HG03095 (cell line): ENCODE measurements around the gene LHX5.

Experiments used
- ATAC-seq: cut with Tn5 transposase; IDR thresholded peaks from one replicate; pipeline ENCODE4 v1.9.1; 2021; ENCODE audit warnings: moderate library complexity; ENCODE audit not compliant: unreplicated experiment

LHX5 gene

DNA sequence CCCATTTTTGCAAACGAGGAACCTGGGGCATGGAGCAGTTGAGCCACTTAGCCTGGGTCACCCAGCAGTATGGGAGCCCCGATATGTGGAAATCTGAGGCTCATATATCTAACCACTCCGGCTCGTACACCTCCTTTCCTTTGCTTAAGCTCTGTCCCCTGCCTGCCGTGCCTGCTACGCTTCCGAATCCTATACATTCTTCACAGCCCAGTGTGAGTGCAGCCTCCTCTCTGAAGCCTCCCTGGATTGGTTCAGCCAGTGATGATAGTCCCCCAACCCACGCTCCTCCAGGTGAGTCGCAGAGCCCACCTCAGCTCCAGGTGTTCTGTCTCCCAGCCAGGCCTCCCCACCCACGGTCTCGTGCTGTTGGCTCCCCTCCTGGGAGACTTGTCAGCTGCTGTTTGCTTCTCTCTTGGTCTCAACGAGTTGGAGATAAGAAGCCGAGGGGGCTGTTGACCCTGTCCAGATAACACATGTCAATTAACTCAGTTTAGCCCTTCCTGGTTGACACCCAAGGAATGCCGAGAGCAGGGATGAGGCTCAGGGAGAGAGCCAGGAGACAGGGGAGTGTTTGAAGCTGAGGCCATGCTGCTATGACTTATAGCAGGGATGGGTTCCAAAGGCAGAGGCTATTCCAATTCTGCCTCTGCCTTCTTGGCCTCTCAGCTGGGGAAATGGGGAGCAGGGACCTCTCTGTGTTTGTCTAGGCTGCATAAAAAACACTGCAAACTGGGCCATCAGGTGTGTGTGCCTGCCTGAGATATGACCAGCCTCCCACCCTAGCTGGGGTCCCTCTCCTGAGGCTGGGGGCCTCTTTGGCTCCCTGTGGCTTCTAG is 30.5 kb downstream of the LHX5 start:
- no peak for ATAC-seq

DNA sequence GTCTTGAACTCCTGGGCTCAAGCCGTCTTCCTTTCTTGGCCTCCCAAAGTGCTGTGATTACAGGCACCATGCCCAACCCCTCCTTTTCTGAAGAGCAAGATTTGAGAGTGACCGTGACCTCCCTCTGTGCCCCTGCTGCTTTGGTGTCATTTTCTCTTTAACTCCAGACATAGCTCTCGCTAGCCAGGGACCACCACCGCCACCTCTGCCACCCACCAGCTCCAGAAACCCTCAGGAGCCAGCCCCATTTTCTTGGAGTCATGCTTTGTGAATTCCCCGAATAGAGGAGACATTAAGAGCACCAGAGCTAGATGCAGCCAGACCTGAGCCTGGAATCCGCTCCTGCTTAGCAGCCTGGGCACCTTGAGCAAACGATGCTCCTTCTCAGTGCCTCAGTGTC is 31.3 kb downstream of the LHX5 start:
- no peak for ATAC-seq

DNA sequence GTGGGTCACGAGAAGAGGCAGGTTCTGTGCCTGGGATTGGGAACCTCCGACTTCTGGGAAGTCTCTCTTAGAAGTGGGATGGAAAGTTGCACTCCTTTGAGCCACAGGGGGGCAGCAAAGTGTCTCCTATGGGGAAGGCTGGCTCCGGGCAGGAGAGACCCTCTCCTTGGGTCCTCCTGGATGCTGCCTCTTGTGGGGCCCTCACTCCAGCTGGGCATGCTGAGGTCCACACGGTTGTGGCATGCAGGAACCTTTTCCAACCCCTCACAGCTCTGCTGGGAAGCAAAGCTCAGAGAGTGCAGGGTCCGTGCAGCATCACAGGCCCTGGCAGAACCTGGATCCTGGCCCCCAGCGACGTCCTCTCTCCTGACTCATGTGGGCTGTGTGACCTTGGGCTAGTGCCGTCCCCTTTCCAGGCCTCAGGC is 32.1 kb downstream of the LHX5 start:
- ATAC-seq: no peak

DNA sequence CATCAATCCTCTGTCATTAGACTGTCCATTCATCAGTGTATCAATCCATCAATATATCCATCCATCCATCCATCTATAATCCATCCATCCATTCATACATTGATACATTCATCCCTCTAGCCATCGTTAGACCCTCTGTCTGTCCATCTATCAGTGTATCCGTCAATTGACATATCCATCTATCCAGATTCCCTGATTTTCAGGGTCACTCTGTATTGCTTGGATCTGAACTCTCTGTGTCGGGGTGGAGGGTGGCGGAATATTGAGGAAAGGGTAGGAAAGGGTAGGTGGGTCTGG is 32.4 kb downstream of the LHX5 start:
- no peak for ATAC-seq

DNA sequence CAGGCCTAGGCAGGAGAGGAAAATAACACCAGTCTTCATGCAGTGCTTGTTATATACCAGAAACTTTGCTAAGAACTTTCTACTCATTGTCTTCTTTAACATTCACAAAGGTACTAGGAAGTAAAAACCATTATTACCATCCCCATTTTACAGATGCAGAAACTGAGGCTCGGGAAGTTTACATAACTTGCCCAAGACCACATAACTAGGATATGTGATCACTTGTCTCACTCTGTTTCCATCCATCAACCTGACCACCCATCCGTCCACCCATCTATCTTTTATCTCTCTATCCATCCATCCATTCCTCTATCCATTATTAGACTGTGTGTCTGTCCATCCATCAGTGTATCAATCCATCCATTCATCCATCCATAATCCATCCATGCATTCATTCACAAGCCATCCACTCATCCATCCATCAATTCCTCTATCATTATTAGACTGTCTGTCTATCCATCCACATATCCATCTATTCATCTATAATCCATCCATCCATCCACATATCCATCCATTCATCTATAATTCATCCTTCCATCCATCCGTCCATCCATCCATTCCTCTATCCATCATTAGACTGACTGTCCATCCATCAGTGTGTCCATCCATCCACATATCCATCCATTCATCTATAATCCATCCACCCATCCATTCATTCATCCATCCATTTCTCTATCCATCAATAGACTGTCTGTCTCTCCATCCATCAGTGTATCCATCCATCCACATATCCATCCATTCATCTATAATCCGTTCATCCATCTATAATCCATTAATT is 33.0 kb downstream of the LHX5 start:
- ATAC-seq: no peak

DNA sequence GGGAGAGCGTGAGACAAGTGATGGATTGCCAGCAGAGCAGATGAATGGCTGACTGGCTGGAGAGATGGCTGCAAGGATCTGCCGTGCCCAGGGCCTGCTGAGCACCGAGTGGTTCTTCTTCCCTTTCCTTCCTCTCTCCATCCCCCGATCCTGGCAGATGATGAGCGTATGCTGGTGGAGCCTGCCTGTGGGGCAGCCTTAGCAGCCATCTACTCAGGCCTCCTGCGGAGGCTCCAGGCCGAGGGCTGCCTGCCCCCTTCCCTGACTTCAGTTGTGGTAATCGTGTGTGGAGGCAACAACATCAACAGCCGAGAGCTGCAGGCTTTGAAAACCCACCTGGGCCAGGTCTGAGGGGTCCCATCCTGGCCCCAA is 34.0 kb downstream of the LHX5 start:
- ATAC-seq: no peak

DNA sequence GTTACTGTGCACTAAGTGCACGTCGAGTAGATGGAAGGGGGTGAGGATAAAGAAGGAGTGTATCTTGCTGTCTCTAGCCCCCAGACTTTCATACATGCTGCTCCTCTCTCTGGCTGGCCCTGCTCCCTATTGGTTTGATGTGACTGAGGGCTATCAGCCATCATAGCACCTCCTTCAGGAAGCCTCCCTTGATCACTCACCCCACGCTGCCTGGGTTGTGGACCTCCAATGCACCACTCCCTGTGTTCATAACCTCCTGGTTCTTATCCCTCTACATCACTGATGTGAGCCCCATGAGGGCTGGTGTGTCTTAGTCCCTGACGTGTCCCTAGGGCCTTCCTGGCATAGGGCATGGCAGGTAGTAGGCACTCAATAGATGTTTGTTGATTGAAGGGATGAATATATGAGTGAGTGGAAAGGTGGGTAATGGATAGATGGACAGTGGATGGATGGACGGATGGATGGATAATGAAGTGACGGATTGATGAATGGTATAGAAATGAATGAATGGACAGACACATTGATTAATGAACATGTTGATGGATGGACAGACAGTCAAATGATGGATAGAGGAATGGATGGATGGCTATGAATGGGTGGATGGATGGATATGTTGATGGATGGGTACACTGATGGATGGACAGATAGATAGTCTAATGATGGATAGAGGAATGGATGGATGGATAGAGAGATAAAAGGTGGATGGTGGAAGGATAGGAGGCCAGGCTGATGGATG is 34.5 kb downstream of the LHX5 start:
- ATAC-seq: no peak

DNA sequence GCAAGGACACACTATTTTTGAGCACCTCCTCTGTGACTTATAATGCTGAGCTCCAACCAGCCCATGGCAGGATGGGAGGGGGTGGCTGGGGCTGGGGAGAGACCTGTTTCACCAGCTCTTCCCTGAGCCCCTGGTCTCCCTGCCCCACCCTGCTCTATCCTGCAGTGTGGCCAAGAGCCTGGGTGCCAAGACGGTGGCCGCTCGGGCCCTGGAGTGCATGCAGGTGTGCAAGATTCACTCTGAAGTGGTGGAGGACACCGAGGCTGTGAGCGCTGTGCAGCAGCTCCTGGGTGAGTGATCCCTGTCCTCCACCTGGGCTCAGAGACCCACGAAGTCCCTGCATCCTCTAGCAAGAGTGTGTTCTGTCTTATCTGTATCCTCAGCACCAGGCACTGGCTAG is 35.1 kb downstream of the LHX5 start:
- ATAC-seq: no peak

DNA sequence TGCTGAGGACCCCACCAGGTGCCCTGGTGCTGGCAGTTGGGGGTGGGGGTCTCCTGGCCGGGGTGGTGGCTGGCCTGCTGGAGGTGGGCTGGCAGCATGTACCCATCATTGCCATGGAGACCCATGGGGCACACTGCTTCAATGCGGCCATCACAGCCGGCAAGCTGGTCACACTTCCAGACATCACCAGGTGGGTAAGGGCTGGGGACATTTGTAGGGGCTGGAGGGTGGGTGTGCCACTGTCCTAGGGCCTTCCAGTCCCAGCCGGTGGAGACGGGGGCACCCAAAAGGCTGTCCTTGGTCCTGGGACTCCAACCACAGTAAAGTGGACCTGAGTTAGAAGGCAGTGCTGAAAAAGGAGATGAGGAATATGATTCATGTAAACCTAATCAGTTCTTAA is 36.3 kb downstream of the LHX5 start:
- no peak for ATAC-seq

DNA sequence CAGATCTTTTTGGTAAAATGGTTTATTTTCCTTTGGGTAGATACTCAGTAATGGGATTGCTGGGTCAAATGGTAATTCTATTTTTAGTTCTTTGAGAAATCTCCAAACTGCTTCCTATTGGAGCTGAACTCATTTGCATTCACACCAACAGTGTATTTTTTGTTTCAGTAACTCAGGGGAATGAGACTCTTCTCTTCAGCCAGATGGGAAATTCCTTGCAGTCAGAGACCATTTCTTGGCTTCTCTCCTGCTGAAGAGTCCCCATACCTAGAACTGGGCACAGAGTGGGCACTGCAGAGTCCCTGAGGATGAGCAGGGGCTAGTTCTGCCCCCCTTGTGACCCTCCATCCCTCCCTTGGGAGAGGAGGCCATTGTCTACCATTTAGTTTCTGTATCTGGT is 38.7 kb downstream of the LHX5 start:
- no peak for ATAC-seq

DNA sequence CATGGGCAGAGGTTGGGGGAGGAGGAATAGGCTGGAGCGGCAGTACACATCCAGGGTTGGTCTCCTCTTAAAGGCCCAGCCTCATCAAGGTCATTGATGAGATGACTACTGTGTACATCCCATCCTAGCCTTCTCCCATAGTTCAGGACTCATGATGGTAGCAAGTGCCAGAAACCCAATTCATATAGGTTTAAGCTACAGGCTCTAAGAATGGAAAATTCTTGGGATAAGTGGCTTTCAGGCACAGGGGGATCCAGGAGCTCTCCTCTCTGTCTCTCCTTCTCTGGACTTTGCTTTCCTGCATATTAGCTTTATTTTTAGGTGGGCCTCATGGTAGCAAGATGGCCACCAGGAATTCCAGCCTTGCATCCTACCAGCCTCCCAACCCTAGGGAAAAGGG is 43.2 kb downstream of the LHX5 start:
- ATAC-seq: no peak

DNA sequence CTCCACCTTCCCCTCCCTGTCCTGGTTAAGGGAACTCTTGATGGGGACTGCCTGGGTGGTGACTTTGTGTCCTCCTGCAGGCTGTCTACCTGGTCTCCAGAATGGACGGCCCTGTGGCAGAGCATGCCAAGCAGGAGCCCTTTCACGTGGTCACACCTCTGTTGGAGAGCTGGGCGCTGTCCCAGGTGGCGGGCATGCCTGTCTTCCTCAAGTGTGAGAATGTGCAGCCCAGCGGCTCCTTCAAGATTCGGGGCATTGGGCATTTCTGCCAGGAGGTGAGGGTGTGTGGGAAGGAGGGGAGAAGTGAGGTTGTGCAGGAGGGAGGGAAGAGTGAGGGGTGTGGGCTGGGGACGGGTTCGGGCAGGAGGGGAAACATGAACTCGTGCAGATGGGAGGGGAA is 43.8 kb downstream of the LHX5 start:
- no peak for ATAC-seq

DNA sequence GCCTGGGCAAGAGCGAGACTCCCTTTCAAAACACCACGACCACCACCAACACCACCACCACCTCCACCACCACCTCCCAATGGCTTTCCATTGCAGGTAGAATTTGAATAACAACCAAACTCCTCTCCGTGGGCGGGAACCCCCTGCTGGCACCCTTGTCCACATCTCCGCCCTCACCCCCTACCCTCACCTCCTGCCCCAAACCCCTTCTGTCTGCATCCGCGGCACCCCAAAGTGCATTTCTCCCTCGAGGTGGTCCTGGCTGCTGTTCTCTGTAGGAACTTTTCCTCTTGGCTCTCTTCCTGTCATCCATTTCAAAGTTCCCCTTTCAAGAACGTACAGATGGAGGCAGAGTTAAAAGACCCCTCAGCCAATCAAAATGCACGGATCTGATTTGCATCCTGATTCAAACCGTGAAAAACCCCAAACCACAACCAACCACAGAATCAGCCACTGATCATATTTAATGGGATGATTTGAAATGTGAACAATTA is 45.7 kb downstream of the LHX5 start:
- no peak for ATAC-seq

DNA sequence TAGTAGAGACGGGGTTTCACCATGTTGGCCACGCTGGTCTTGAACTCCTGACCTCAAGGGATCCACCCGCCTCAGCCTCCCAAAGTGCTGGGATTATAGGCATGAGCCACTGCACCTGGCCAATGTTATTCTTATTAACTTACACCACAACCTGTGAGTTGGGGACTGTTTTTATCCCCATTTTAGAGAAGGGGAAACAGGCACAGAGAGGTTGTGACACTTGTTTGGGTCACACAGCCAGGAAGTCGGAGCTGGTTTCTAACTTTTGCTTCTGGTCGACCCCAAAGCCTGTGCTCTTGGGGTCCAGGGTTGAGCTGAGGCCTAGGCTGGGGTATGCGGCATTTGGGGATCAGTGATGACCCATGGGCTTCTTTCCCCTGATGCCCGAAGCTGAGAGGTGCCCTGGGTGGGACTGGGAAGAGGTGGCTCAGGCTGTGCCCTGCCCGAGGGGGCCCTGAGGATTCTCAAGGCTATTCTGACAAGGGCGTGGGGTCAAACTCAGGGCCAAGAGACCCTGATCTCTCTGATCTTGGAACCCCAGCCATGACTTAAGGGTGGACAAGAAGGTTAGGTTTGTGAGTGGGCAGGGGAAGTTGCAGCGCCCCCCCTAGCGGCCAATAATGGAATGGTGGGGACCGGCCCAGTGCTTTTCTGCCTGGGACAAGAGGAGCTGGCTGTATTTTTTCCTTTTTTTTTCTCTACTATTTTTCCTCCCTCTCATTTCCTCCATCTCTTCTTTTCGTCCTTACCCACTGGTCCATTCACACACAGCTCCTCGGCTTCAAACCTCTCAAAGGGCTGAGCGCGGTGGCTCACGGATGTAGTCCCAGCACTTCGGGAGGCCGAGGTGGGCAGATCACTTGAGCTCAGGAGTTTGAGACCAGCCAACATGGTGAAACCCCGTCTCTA is 46.5 kb downstream of the LHX5 start:
- no peak for ATAC-seq

DNA sequence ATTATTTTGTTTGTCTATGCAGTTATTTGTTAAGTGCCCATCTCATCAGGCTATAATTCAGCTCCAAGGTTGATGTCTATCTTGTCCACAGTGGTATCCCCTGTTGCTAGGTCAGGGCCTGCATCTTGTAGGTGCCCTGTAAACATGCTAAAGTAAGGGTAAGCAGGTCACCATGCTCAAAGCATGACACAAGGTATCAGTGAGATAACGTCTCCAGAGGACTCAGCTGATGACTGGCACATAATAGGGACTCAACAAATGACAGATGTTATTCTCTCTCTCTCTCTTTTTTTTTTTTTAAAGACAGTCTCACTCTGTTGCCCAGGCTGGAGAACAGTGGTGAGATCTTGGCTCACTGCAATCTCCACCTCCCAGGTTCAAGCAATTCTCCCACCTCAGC is 47.2 kb downstream of the LHX5 start:
- no peak for ATAC-seq

DNA sequence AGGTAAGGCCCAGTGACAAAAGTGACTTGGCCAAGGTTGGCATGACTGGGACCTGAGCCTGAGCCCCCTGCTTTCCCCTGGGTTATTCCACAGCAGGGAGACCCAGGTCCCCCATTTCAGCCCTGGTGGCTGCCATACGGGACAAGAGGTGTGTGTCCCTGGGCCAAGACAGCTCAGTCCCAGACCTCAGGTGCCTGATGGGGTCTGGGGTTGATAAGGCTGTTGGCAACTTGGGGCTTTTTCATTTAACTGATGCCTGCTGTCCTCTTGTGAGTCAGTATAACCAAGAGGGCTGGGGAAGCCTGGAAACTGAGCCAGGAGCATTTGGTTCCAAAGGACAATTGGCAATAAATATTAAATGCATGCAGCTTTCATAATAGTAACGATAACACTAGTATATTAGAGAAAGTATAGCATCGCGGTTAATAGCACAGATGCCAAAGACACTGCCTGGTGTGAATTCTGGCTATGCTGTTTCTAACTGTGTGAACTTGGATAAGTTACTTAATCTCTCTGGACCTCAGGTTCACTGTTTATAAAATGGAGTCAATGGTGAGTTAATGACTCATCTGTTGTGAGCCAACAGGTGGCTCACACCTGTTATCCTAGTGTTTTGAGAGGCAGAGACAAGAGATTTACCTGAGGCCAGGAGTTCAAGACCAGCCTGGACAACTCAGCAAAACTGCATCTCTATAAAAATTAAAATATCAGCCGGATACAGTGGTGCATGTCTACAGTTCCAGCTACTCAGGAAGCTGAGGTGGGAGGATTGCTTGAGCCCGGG is 48.6 kb downstream of the LHX5 start:
- no peak for ATAC-seq

DNA sequence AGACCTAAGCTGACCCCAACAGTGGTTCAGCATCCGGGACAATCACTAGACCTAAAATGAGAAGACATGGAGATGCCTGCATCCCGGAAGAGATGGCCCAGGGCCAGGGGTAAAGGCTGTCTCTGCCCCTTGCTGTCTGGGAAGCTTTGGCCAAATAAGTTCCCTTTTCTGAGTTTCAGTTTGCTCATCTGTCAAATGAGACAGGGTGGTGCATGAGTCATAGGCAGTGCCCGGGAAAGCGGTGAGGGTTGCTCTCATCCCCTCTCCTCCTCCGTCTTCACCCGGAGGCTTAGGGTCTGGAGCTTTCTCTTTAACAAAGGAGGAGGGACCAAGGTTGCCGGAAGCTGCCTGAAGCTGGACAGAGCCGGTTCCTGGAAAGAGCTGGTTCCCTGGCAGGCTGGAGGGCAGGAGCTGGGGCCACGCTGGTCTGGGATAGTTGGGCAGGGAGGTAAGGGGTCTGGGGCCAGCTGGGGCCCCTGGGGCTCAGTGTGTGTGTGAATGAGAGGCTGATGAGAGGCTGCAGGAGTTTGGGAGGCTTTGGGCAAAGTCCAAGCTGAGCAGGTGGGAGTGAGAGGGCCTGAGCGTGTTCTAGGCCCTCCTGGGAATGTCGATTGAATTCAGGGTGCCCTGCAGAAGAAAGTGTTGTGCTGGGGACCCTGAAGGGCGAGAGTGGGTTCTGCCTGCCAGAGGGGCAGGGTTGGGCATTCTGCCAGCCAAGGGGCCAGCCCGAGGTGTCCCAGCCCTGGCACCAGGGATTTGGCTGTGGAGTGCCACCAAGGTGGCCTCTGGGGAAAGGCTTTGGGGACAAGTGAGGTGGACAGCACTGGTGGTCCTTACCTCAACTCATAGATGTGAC is 49.4 kb downstream of the LHX5 start, which contains the start of gene SDSL:
Gene SDSL (plus strand): TSS at position 351 of the 856 bp plus-strand sequence. CDS start 5,603 bp downstream, outside the sequence.
- ATAC-seq: peak; percentile 71

DNA sequence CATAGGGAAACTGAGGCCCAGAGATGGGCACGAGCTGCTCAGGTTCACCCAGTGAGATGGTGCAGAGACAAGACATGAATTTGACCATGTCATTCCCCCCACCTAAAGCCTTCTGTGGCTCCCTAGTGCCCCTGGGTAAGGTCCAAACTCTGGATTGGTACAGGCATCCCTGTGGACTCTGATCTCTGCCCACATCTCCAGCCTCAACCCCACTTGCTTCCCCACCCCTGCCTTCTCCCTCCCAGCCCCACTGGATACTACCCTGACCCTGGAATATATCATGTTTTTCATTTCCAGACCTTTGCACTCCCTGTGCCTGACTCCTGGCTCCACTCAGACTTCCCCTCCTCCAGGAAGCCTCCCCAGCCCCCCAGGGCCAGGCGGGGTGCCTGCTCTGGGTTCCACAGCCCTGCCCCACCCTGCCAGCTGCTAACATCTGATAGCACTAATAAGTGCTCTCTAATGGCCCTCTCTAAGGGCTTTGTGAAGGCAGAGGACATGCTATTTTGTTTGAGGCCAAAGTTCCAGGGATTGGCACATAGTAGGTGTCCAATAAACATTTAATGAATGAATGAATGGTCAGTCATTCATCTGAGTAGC is 50.6 kb downstream of the LHX5 start:
- ATAC-seq: no peak
